ENCODE results near the gene IL1F10.

Gene IL1F10

DNA sequence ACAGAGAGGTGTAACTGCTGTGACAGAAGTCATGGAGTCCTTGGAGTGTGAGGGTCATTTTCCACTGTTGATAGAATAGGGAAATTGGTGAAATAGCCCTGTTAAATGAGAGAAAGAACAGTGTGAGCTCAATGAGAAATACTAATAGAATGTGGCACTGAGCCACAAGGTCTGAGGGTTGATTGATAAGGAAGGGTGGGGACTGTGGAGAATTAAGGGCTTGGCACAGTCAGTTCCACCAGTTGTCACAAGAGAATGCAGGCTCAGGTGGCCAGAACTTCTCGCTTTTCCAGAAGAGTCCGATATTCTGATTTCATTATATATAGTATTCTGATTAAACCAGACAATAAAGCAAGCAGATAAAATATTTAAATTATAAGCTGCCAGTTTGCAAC is 50.5 kb downstream of the IL1F10 start:
- TF ChIP-seq, protein P1, sequence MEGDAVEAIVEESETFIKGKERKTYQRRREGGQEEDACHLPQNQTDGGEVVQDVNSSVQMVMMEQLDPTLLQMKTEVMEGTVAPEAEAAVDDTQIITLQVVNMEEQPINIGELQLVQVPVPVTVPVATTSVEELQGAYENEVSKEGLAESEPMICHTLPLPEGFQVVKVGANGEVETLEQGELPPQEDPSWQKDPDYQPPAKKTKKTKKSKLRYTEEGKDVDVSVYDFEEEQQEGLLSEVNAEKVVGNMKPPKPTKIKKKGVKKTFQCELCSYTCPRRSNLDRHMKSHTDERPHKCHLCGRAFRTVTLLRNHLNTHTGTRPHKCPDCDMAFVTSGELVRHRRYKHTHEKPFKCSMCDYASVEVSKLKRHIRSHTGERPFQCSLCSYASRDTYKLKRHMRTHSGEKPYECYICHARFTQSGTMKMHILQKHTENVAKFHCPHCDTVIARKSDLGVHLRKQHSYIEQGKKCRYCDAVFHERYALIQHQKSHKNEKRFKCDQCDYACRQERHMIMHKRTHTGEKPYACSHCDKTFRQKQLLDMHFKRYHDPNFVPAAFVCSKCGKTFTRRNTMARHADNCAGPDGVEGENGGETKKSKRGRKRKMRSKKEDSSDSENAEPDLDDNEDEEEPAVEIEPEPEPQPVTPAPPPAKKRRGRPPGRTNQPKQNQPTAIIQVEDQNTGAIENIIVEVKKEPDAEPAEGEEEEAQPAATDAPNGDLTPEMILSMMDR (IDR thresholded peaks at IDR 0.05; ENCODE audit: insufficient read depth, low read length, poor library complexity, severe bottlenecking) = no peak
- DNase-seq (ENCODE audit: extremely low read depth, insufficient read length) = no peak
- Histone ChIP-seq H3K27me3 (replicated peaks; ENCODE audit: control insufficient read depth, insufficient read depth, low read length) (no peaks in the 10 kb centered on the region), H3K4me3 (replicated peaks; ENCODE audit: low read depth, low read length) (no peak overlapping the region), H3K36me3 (ENCODE audit: control insufficient read depth, insufficient read depth, low read length) (no peaks in the 10 kb centered on the region)

DNA sequence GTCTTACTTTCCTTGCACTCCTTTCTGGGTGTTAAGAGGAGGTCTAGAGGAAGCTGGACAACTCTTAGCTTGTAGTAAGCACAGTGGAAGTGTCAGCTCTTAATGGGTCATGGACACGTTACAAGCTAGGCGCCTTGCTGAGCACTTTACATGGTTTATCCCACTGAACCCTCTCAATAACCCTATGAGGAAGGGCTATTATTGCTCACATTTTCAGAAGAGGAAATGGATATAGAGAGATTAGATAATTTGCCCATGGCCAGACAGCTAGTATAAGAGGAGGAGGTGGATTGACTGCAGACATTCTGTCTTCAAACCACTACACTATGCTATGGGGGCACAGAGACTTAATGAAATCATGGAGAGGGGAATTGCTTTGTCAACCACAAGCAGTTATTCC is 51.3 kb downstream of the IL1F10 start:
- no peak overlapping the region for H3K4me3 ChIP-seq (replicated peaks; ENCODE audit: low read depth, low read length)
- TF ChIP-seq, protein P1 (IDR thresholded peaks at IDR 0.05; ENCODE audit: insufficient read depth, low read length, poor library complexity, severe bottlenecking) = no peak
- H3K27me3 ChIP-seq (replicated peaks; ENCODE audit: control insufficient read depth, insufficient read depth, low read length) = no peaks in the 10 kb centered on the region
- DNase-seq (ENCODE audit: extremely low read depth, insufficient read length) = no peak
- H3K36me3 ChIP-seq (ENCODE audit: control insufficient read depth, insufficient read depth, low read length) = no peaks in the 10 kb centered on the region

DNA sequence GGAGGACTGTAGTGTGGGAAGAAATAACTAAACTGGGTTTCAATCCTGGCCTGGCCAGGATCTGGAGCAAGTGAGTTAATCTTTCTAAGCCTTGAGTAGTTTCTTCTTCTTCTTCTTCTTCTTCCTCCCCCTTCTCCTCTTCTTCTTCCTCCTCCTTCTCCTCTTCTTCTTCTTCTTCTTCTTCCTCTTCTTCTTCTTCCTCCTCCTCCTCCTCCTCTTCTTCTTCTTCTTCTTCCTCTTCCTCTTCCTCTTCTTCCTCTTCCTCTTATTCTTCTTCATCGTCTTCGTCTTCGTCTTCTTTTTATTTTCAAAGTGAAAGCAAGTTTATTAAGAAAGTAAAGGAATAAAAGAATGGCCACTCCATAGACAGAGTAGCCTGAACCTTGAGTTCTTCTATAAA is 53.1 kb downstream of the IL1F10 start:
- no peak overlapping the region for H3K4me3 ChIP-seq (replicated peaks; ENCODE audit: low read depth, low read length)
- TF ChIP-seq, protein P1 (IDR thresholded peaks at IDR 0.05; ENCODE audit: insufficient read depth, low read length, poor library complexity, severe bottlenecking) = no peak
- no peak for DNase-seq (ENCODE audit: extremely low read depth, insufficient read length)

DNA sequence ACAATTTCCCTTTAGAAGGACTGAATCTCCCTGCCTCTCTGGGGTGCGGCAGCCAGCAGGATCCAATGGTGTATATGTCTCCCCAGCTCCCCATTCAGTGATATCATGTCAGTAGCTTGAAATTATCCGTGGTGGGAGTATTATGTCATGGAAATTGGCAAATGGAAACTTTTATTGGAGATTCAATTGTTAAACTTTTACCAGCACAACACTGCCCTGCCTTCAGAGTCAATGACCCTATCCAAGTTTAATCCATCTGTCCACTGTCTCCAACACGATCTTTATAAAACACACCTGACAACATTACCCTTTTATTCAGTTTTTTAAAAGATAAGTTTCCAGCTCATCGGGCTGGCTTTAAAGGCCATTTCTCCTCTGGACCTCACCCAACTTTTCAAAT is 54.6 kb downstream of the IL1F10 start:
- TF ChIP-seq, protein P1 (IDR thresholded peaks at IDR 0.05; ENCODE audit: insufficient read depth, low read length, poor library complexity, severe bottlenecking) = no peak
- DNase-seq (ENCODE audit: extremely low read depth, insufficient read length) = no peak
- Histone ChIP-seq H3K4me3 (replicated peaks; ENCODE audit: low read depth, low read length) (no peak overlapping the region), H3K27me3 (replicated peaks; ENCODE audit: control insufficient read depth, insufficient read depth, low read length) (no peaks in the 10 kb centered on the region), H3K36me3 (ENCODE audit: control insufficient read depth, insufficient read depth, low read length) (no peaks in the 10 kb centered on the region)

More for the DNA sequence above, 53.1 kb downstream of the IL1F10 start:
- Histone ChIP-seq H3K27me3 (replicated peaks; ENCODE audit: control insufficient read depth, insufficient read depth, low read length) (no peaks in the 10 kb centered on the region), H3K36me3 (ENCODE audit: control insufficient read depth, insufficient read depth, low read length) (no peaks in the 10 kb centered on the region)

DNA sequence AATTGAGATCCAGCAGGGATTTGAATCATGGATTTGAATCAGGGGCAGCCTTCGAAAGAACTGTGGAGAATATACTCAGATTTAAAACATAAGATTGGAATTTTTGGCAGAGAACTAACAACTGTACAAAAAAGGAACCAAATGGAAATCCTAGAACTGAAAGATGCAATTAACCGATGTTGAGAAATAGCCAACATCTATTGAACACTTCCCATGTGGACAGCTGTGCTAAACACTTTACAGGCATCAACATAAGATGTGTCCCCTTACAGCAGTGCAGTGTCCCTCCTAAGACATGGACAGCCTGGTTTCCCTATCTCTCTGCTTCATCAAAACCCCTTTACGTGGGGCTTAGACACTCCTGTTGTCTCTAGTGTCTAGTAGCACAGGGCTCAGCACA is 56.0 kb downstream of the IL1F10 start:
- Histone ChIP-seq H3K27me3 (replicated peaks; ENCODE audit: control insufficient read depth, insufficient read depth, low read length) (no peaks in the 10 kb centered on the region), H3K36me3 (ENCODE audit: control insufficient read depth, insufficient read depth, low read length) (no peaks in the 10 kb centered on the region), H3K4me3 (replicated peaks; ENCODE audit: low read depth, low read length) (no peak overlapping the region)
- TF ChIP-seq, protein P1 (IDR thresholded peaks at IDR 0.05; ENCODE audit: insufficient read depth, low read length, poor library complexity, severe bottlenecking) = no peak
- no peak for DNase-seq (ENCODE audit: extremely low read depth, insufficient read length)
